ENCODE data around the gene CXCL17. TPM values are rescaled to one million over a fixed set of nuclear protein-coding genes. Genes with fewer than 3 reads are reported as not detected.

CXCL17 gene
- total and polyA plus RNA-seq, 8 donors = 4.3 to 42.1 (median 9.6) TPM

DNA sequence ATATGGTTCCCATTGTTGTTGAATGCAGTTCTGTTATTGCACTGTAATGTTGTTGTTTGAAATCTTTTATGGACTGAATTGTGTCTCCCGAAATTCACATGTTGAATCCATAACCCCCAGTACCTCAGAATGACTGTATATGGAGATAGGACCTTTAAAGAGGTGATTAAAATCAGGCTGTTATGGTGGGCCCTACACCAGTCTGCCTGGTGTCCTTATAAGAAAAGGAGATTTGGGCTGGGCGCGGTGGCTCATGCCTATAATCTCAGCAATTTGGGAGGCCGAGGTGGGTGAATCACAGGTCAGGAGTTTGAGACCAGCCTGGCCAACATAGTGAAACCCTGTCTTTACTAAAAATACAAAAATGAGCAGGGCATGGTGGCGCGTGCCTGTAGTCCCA lies 7.4 kb downstream of the CXCL17 start:
- WGBS, 2 donors = 92% methylated on average over 6 of the region's 6 CpGs
- DNase-seq (no peak), FAIRE-seq (no peak), ATAC-seq (no peak)
- intact Hi-C loops (cut with DNase I) = loop anchor here in 1 of 3 donors (10.0 kb wide), 1 partner anchor 191 kb away; the partner anchor contains the start of gene GSK3A
- no peaks in the 10 kb centered on the region for H3K36me3 ChIP-seq
- no peaks in the 10 kb centered on the region for H3K9me3 ChIP-seq
- peaks cover 0 to 15% (median 10%) of the 10 kb centered on the region in 3 donors for H3K4me1 ChIP-seq
- TF ChIP-seq, protein P1, sequence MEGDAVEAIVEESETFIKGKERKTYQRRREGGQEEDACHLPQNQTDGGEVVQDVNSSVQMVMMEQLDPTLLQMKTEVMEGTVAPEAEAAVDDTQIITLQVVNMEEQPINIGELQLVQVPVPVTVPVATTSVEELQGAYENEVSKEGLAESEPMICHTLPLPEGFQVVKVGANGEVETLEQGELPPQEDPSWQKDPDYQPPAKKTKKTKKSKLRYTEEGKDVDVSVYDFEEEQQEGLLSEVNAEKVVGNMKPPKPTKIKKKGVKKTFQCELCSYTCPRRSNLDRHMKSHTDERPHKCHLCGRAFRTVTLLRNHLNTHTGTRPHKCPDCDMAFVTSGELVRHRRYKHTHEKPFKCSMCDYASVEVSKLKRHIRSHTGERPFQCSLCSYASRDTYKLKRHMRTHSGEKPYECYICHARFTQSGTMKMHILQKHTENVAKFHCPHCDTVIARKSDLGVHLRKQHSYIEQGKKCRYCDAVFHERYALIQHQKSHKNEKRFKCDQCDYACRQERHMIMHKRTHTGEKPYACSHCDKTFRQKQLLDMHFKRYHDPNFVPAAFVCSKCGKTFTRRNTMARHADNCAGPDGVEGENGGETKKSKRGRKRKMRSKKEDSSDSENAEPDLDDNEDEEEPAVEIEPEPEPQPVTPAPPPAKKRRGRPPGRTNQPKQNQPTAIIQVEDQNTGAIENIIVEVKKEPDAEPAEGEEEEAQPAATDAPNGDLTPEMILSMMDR (IDR thresholded peaks at IDR 0.05) = no peak
- no peak overlapping the region for H3K4me3 ChIP-seq
- no peaks in the 10 kb centered on the region for H3K27me3 ChIP-seq
- H3K27ac ChIP-seq = no peak overlapping the region

DNA sequence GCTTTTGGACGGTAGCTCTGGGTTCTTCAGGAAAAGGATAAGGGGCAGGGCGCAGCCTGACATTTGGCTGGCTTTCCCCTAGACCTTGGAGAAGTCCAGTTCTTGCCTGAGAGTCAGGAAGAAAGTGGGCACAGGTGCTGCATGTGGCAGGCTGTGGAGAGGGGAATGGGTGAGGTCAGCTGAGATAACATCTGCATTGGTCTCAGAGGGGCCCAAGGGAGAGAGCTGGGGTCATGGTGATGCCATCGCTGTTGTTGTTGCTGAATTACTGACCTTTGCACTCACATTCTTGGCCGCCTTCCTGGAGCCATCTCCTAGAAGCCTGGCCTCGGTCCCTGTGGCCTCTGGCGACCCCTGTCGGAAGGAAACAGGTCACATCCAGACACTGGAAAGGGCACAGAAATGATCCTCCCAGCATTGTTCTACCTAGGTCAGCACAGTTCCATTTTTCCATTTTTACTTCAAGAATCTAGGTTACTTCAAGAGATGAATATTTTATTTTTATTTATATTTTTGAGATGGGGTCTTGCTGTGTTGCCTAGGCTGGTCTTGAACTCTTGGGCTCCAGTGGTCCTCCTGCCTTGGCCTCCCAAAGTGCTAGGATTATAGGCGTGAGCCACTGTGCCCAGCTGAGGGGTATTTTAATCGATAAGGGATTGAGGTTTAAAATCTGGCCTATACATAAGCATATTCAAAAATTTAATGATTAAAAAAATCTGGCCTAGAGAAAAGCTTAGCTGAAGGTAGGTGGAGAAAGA lies 9.1 kb downstream of the CXCL17 start:
- peaks cover 0 to 8% (median 5%) of the 10 kb centered on the region in 3 donors for H3K4me1 ChIP-seq
- TF ChIP-seq, protein P1 (IDR thresholded peaks at IDR 0.05) = peak; percentile 62 to 76 (median 71)
- peak overlapping the region; percentile 6 to 67 (median 44) for H3K27ac ChIP-seq
- peak; percentile 82 to 91 (median 88) for DNase-seq
- ATAC-seq = peak; percentile 87 to 95 (median 94)
- no peaks in the 10 kb centered on the region for H3K27me3 ChIP-seq
- no peaks in the 10 kb centered on the region for H3K9me3 ChIP-seq
- 23 to 29% methylated on average over 9 of the region's 9 CpGs for WGBS, 2 donors
- intact Hi-C loops (cut with DNase I) = loop anchor here in 1 of 3 donors (10.0 kb wide), 1 partner anchor 189 kb away; the partner anchor contains the start of gene GSK3A
- no peaks in the 10 kb centered on the region for H3K36me3 ChIP-seq
- FAIRE-seq = no peak
- H3K4me3 ChIP-seq = no peak overlapping the region

DNA sequence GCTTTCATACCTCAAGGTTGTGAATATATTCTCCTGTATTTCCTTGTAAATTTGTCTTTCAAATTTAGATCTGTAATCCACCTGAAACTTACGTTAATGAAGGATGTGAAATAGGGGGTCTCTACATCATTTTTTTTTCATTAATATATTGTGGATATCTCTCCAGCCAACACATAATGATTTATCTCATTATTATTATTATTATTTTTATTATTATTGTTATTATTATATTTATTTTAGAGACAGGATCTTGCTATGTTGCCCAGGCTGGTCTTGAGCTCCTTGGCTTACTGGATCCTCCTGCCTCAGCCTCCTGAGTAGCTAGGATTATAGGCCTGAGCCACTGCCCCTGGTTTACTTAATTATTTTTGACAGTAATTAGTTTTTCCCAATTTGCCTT lies 11.3 kb downstream of the CXCL17 start:
- Histone ChIP-seq H3K4me3 (no peak overlapping the region), H3K9me3 (no peaks in the 10 kb centered on the region), H3K27me3 (no peaks in the 10 kb centered on the region), H3K27ac (no peak overlapping the region), H3K4me1 (peaks cover 0 to 6% (median 5%) of the 10 kb centered on the region in 3 donors), H3K36me3 (no peaks in the 10 kb centered on the region)
- ATAC-seq (no peak), FAIRE-seq (no peak), DNase-seq (no peak)
- WGBS, 2 donors = 89 to 95% methylated on average over 1 of the region's 1 CpG
- TF ChIP-seq, protein P1 (IDR thresholded peaks at IDR 0.05) = no peak
- intact Hi-C loops (cut with DNase I) = loop anchor here in 1 of 3 donors (10.0 kb wide), 1 partner anchor 187 kb away; the partner anchor contains the start of gene GSK3A

DNA sequence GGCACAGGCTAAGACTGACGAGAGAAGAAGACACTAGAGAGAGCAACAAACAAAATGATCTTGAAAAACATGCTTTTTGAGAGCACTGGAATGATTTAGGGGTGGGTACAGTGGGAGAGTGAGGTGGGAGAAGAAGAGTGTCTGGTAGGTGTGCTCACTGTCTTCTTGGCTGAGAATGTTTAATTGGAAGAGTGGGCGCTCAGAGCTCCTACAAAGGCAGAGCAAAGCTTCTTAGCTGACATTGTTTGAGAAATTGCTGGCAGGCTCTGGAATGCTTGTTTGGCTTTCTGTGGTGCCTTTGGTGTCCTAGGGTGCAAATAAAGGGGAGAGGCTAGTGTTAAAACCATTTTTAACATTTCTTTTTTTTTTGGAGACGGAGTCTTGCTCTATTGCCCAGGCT lies 14.1 kb downstream of the CXCL17 start:
- Histone ChIP-seq H3K4me1 (peaks cover 0 to 13% (median 6%) of the 10 kb centered on the region in 3 donors), H3K9me3 (no peaks in the 10 kb centered on the region), H3K4me3 (no peak overlapping the region), H3K27ac (no peak overlapping the region), H3K36me3 (no peaks in the 10 kb centered on the region), H3K27me3 (no peaks in the 10 kb centered on the region)
- ATAC-seq = no peak
- intact Hi-C loops (cut with DNase I) = no loop called here
- no peak for FAIRE-seq
- TF ChIP-seq, protein P1 (IDR thresholded peaks at IDR 0.05) = no peak
- no peak for DNase-seq
- 91% methylated on average over 3 of the region's 3 CpGs for WGBS, 2 donors

DNA sequence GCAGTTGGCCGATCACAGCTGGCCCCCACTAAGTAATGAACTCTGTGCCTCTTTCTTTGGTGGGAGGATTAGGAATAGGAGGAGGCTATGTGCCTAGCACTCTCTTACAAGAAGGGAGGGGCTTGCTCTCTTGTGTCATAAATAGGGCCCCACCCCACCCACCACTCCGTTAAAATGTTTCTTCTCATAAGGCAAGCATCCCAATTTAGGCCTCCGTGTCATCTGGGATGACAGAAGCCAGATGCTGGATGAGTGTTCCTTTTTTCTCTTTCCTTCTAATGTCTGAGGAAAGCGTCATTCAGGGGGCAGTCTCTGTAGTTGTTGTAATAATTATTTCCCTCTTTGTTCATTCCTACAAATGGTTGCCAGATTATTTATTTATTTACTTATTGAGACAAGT lies 15.4 kb downstream of the CXCL17 start, which contains the start of gene LIPE:
Gene LIPE (minus strand): TSS at position 76 of the 400 bp plus-strand sequence. CDS start 239 bp downstream, outside the sequence.
- H3K36me3 ChIP-seq = no peaks in the 10 kb centered on the region
- no peak for FAIRE-seq
- TF ChIP-seq, protein P1 (IDR thresholded peaks at IDR 0.05) = no peak
- no peaks in the 10 kb centered on the region for H3K9me3 ChIP-seq
- H3K4me3 ChIP-seq = no peak within 1 kb of the TSS
- DNase-seq = no peak
- no peak within 1 kb of the TSS for H3K27ac ChIP-seq
- 73 to 83% methylated on average over 4 of the region's 4 CpGs for WGBS, 2 donors
- peaks cover 0 to 8% (median 0%) of the 10 kb centered on the region in 3 donors for H3K4me1 ChIP-seq
- no peak for ATAC-seq
- intact Hi-C loops (cut with DNase I) = no loop called here
- no peaks in the 10 kb centered on the region for H3K27me3 ChIP-seq

All from pancreas (tissue), 10 donors.